GM21360 (cell line): Measurements from ENCODE around the gene C12orf50.
"Not testable (repeated sequence)": the region's sequence is repeated elsewhere in the genome, so short reads cannot be mapped to it uniquely, and the experiment has no call there.

Experiments used
- ATAC-seq: cut with Tn5 transposase; IDR thresholded peaks from one replicate; pipeline ENCODE4 v1.9.1; 2021; ENCODE audit warnings: mild to moderate bottlenecking, moderate library complexity; ENCODE audit not compliant: unreplicated experiment

The C12orf50 gene, protein sequence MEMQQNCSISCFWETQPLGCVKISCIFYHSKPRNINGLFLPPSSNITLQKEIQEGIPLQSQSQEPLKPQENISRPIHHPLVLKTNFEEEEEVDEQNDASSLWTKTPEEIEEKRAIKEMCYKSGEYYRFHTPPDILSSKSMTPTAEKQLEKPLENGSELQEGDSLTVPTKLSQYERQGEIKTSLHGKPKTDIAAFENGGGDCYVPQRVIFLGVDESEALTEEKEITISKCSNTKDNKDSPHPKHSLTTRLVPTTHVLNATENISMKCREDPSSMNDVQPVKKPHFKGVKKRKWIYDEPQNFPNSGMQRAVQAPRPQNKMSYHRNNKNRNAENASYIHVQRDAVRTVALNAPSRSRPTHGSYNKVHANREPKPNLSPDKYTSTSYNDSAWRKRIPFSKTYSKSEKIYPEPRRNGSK

DNA sequence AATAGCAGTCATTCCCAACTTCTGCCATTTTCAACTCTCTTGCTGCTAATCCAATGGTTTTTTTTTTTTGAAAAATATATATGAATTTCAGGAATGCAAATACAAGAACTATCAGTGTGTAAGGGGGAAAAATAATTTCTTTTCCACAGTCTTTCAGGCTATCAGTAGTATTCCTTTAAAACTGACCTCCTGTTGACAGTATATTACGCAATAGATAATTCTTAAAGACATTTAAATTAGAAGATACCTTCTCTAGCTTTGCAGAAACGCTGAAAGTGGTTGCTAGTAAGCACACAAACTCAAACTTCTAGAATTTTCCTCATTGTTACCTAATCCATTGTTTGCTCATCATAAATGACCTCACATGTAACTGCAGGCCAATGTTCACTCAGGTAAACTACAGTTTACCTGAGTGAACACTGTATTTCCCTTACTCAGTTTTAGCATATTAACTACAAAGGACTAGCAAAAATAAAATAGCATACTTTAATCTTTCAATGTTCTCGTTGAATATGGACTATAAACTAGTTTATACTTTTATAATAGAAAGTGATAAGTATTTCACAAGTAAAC, at the start of gene C12orf50:
Gene C12orf50, minus strand, starts transcription at position 309 of the 573 bp plus-strand sequence. CDS start 2,439 bp downstream, outside the sequence.
- no peak for ATAC-seq

DNA sequence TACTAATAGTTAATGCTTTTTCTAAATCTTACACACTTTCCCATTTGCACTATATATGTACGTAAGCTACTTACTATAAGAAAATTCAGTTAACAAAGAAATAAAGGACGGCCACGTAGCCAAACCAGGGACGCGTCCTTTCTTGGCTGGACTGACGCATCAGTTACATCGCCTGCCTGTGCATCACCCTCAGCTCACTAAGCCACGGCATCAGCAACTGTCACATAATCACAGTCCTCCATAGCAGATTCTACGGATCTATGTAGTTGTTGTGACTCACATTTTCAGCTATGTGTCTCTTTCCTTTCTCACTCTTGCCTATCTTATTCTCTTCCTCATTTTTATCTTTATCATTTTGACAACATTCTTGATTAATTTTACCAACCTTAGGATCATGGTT, 38.1 kb upstream of the C12orf50 start:
- ATAC-seq: no peak

DNA sequence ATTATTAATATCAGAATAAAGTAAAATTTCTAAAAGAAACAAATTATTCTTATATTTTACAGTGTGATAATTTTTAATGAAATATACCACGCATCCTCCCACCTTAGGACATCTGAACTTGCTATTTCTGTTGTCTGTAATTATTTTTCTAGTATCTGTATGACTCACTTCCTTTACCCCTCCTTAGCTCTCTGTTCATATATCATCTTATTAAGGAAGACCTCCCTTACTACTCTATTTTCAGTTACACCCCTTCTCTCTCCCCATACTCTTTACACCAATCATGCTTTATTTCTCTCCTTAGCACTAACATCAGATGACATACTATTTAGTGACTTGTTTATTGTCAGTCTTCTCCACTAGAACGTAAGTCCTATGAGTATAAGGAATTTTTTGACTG, 34.2 kb upstream of the C12orf50 start:
- peak; percentile 96 for ATAC-seq

DNA sequence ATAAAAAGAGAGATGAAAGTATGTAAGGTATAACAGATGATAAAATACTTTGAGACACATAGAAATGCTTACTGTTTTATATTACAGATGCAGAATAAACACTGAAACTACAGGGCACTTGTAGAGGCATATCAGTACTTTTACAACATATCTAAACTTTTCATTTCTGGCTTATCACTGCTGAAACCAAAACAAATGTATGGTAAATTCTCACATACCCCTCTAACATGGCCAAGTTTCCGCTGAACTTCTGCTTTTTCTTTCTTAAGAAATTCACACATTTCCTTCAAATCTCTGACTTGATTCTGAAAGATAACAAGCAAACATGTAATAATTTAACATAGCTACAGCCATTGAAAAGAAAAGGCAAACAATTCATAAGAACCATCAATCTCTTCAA, 33.3 kb upstream of the C12orf50 start:
- ATAC-seq: no peak

DNA sequence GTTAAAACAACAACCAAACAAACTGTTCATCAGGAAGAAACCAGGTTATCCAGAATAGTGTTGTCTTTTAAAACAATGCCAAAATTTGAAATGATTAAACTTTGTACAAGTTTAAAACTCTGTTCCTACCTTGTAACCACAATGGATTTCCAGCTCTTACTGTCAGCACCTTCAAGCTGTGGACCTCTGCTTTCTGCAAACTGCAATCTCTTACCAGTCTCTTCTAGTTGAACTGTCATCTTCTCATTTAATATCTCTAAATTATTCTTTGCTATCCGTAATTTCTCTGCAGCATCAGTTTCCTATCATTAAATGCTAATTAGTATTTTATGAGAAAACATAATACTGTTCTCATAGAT, 29.5 kb upstream of the C12orf50 start:
- no peak for ATAC-seq

DNA sequence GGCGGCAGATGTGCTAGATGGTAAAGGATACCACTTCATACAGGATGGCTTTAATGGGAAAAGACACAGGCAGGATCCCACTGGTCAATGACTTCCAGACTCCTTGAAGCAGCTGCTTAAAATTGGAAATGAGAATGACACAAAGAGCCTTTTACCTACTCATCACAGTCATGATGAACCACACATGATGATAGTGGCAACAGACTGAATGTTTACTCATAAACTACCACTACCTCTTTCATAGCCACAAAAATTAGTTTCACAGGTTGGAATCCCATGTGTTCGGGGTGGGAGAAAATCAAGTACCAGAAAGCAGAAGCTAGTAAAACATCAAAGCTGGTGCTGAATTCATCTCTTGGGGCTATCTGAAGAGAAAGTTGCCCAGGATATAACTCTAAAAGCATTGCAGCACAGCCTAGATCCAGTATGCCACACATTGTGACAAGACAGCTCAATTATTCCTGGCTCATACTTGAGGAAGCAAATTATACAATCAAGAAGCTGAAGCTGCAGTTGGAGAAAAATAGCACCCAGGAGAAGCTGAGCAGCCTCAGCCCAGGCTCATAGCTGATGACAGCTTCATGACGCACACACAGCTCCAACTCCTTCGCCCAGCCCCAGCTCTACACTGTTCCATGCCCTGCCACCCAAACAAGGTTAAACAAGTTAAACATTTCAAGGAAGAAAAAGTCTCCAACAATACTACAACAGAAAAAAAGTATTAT, 29.0 kb upstream of the C12orf50 start:
- ATAC-seq: no peak

DNA sequence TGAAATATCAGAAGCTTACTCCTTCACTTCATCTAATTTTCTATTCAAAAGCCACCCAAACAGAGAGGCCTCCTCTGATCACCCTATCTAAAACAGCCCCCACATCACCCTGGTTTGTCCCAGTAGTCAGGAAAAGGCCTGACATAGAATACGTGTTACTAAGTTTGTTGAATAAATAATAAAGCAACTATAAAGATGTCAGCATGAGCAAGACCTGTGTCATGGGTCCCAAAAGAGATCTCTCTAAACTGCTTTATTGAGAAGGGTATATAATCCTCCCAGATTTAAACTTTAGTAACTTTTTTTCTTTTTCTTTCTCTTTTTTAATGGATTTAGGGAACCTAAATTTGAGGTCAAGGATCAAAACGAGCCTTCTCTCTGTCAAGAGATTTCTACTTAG, 27.4 kb upstream of the C12orf50 start:
- ATAC-seq: no peak

DNA sequence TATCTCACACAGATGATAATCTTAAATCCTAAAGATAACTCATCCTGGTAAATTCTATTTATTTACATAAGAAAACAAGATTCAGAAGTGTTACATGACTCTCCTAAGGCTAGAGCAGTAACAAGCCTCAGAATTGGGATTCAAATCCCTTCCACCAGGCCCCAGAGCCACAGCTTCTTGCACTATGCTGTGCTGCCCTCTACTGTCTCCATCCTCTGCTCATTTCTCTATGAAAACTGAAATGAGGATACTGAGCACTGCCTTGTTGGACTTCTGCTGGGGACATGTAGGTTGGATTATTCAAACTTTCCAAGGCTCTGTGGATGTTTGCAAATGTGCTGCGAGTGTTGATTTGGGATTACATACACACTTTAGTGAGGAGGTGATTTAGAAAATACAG, 23.5 kb upstream of the C12orf50 start:
- ATAC-seq: peak; percentile 81

DNA sequence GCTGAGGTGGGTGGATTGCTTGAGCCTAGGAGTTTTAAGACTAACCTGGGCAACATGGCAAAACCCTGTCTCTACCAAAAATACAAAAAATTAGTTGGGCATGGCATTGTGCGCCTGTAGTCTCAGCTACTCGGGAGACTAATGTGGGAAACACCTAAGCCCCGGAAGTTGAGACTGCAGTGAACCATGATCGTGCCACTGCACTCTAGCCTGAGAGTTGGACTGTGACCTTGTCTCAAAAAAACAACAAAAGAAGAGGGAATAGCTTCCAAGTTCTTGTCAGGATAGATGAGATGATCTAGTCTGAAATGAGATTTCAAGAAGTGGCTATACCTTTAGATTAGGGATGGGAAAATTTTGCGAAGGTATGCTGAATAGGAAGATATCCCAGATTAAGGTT, 14.8 kb upstream of the C12orf50 start:
- no peak for ATAC-seq

DNA sequence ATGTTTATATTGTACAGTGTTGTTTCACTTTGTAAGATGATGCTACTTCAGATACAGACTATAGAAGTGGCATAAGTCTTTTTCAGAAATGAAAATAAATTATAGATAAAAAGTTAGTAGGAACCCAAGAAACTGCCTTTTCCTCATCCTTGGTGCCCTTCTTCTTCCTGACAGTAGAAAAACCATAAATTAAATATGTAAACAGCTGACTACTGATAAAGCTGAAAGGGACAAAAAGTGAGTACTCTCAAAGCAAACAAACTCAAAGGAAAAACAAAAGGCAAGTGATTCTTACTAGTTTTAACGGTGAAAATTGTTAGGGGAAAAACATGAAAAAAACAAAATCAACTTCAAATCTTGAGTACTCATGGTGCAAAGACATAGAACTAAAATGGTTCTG, 8.6 kb upstream of the C12orf50 start:
- ATAC-seq: no peak

DNA sequence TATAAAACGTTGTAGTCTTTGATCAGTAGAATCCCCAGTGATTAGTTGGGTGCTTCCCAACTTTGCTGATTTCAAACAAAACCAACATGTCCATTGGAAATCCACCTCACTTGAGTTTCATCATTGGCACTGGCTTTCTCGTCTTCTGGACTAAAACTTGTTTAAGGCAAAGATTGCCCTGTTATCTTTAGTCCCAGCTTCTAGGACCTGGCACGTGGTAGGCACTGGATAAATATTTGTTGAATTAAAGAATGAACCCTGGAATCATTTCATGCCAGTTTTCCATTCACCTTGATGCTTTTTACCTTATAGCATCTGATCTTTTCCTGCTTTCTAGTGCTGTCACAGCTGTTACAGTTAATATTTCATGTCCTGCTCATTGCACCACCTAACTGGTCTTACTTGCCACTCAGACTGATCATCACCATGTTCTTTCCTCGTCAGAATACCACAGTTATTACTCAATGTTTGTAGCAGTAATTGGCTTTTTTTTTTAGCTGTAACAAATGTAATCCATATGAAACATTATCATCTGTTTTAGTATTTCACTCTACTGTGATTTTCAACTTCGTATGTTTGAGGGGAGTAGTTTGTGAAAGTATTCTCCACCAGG, 7.3 kb upstream of the C12orf50 start:
- no peak for ATAC-seq

DNA sequence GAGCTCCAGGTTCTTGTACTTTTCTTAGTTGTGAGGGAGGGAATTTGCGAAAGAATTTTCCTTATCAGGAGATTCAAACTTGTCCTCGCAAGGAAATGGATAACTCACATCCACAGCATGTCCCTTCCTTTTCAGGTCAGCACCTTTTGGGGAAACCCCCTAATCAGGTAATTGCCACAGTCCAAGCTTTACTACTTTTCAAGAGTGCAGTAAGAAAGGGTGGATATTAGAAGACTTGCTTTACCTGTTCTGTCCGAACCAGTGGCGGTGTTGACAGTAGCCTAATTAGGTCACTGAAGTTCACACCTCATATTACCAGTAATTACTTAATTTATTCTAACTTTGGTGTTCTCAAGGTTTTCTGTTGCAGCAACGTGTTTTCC, 6.7 kb upstream of the C12orf50 start:
- ATAC-seq: peak; percentile 10

DNA sequence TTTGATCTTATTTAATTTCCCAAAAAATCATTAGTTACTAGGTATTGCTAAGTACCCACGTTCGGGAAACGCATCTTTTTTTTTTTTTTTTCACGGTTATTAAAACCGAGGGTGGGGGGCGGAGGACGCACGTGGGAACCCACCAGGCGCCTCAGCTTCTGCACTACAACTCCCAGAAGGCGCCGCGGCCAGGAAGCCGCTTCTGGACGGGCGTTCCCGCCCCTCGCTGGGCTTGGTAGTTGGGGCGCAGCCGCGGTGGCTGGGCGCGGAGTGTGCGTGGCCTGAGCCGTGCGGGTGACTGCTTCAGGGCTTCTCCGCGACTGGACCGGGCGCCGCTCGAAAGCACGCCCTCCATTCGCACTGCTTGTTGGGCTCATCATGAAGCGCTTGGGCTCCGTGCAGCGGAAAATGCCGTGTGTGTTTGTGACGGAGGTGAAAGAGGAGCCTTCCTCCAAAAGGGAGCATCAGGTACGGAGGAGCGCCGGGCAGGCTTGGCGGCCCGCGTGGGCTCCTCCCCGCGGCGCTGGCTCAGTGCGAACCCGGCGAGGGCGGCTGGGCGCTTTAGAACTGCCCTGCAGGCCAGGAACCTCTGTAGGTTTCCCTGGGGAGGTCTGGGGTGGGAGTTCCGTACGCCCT, 6.2 kb upstream of the C12orf50 start:
- peak; percentile 100 for ATAC-seq

DNA sequence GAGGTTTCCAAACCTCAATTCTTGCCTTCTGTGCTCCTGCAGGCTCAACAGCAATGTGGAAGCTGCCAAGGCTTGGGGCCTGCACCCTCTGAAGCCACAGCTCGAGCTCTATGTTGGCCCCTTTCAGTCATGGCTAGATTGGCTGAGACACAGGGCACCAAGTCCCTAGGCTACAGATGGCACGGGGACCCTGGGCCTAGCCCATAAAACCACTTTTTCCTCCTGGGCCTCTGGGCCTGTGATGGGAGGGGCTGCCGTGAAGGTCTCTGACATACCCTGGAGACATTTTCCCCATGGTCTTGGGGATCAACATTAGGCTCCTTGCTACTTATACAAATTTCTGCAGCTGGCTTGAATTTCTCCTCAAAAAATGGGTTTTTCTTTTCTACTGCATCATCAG, 2.0 kb upstream of the C12orf50 start:
- not testable (repeated sequence) for ATAC-seq

DNA sequence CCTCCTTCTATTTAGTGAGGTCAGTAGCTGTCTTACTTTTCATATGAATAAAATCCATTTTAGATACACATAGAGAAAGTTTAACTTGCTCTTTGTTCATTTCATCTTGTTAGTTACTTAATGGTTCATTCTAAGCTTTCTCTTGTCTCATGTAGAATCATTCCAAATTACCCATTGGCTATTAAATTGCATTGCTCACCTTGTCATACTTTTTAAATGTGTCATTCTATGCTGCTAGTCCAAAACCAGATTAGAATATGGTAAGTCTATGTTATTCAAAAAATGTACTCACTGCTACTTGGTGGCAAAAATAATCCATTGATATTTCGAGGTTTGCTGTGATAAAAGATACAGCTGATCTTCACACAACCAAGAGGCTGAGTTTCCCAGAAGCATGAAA, 3.0 kb downstream of the C12orf50 start:
- no peak for ATAC-seq

DNA sequence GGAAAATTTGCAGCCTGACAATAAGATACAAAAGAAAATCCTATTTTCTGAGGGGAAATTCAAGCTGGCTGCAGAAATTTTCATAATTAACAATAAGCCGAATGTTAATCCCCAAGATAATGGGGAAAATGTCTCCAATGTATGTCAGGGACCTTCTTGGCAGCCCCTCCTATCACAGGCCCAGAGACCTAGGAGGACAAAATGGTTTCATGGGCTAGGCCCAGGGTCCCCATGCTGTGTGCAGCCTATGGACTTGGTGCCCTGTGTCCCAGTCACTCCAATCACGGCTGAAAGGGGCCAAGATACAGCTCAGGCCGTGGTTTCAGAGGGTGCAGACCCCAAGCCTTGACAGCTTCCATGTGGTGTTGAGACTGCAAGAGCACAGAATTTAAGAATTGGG, 11.2 kb downstream of the C12orf50 start:
- ATAC-seq: no peak

DNA sequence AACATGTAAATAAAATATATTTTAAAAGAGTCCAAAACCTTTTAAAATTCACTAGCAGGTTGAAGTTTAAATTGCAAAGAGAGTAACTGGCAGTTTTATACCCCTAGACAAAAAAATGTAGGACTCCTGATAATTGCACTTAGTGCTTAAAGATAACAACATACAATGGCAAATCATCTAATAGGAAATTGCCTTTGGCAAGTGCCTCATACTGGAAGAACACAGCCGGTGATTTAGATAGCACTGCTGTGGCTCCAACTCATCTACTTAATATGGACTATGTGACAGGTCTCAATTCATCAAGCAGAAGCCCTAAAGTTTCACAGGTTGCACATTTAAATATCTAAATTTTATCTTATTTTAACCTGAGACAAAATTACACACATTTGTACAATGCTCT, 13.4 kb downstream of the C12orf50 start:
- no peak for ATAC-seq

DNA sequence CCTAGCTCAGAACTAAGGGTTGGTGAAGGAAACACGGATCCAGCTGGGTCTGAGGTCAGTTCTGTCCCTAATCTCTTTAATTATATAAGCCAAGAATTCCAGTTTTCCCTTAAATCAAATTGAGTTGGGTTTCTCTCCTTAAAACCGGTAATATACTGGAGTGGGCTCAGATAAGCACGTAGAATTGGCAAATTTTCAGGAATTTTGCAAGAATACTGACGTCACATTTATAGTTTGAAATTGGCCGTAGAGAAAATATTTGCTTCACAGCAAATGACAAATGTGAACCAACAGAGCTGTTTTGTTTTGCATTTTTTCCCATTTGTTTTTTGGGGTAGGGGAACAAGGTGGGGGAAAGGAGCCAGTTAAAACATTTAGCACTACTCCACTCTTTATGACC, 17.4 kb downstream of the C12orf50 start:
- no peak for ATAC-seq

DNA sequence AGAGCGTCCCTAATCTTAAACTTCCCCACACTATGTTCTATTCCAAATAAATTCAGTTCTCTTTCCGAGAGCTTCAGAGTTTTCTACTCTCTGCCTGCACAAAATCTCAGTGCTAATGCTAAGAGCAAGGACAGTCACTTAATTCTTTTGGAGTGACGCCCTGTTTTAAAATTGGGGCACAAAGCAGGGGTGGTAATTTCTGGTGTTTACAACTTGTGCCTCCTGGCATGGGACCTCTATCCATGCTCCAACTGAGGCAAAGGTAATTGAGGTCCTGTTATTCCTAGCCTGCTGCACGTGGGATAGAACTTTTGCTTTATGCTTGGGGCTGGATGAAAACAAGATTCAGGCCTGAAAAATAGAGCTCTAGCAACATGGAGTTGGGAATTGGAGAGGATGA, 22.9 kb downstream of the C12orf50 start:
- no peak for ATAC-seq

DNA sequence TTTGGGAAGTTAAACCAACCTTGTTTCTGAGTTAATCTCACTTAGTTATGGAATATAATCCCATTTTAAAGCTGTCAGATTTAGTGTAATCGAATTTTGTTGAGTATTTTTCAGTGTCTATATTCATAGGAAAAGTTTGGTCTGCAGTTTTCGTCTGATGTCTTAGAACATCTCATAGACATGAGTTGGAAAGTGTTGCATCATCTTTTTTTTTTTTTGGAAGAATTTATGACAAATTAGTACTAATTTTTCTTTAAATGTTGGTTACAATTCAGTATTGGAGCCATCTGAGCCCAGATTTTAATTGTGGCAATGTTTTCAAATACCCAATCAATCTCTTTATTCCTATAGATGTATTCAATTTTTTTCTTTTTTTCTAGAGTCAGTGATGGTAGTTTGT, 27.9 kb downstream of the C12orf50 start:
- ATAC-seq: no peak

DNA sequence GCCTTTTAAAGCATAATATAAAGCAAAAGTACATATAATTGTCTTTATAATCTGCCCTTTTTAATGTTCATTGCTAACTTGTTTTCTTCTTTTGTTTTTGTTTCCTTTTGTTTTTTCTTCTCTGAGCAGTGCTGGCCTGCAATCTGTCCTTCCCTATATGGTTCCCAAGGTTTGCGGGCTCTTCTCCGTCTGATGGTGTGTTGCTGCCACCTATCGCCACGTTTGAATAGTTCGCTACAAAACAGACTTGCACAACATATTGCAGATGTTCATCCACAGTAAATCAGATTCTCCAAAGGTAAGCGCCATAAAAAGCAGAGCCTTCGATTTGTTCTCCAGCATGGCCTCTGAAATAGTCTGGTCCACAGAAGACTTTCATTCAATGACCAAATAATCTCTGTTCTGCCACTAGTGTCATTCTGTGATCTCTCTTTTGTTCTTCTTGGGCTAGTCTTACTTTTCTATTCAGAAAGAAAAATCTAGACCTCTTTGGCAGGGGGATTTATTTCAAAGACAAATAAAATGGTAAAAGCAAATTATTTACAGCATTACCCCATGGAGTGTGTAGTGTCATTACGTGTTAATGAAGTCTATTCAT, 33.5 kb downstream of the C12orf50 start:
- peak; percentile 91 for ATAC-seq
